MM.1S (cell line): ENCODE measurements around the gene ARHGEF10L.

Source experiments
- EZH2phosphoT487 ChIP-seq: fragments of 300-600 bp; sonication (generic); IDR thresholded peaks from 2 replicates; pipeline ENCODE4 v1.6.1; 2018; ENCODE audit warnings: antibody characterized with exemption, low read length
- TF ChIP-seq, protein P1 (sequence below): fragments of 300-600 bp; sonication (generic); IDR thresholded peaks from 2 replicates; pipeline ENCODE4 v1.5.1; 2016; ENCODE audit warnings: antibody characterized with exemption, low read length, mixed read lengths

DNA sequence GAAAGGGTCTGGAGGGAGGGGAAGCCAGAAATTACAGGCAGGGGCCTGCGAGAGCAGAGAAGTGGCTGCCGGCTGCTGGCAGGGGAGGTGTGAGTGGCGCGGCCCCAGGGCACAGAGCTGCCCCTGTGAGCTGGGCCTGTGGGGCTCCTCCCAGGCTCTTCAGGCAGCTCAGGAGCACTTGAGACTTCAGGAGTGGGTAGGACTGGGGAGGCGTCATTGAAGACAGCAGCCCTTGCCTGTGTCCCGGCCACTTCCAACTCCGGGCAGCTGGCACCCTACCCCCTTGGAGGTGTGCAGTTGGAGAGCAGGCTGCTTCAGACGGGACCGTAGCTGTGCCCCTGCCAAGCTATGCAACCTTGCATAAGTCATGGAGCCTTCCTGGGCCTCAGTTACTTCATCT is 128.1 kb downstream of the ARHGEF10L start:
- TF ChIP-seq, protein P1, sequence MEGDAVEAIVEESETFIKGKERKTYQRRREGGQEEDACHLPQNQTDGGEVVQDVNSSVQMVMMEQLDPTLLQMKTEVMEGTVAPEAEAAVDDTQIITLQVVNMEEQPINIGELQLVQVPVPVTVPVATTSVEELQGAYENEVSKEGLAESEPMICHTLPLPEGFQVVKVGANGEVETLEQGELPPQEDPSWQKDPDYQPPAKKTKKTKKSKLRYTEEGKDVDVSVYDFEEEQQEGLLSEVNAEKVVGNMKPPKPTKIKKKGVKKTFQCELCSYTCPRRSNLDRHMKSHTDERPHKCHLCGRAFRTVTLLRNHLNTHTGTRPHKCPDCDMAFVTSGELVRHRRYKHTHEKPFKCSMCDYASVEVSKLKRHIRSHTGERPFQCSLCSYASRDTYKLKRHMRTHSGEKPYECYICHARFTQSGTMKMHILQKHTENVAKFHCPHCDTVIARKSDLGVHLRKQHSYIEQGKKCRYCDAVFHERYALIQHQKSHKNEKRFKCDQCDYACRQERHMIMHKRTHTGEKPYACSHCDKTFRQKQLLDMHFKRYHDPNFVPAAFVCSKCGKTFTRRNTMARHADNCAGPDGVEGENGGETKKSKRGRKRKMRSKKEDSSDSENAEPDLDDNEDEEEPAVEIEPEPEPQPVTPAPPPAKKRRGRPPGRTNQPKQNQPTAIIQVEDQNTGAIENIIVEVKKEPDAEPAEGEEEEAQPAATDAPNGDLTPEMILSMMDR, result no peak
- no peak for TF ChIP-seq EZH2phosphoT487
